Activated CD4-positive, alpha-beta T cell treated with anti-CD3 and anti-CD28 coated beads, Interleukin-2, amount 50 U/mL, for 16 hours (primary cell): Measurements from ENCODE around the gene BLZF1.
"Not testable (repeated sequence)": the region's sequence is repeated elsewhere in the genome, so short reads cannot be mapped to it uniquely, and the experiment has no call there.

Experiments used
- DNase-seq: peaks from one replicate; pipeline ENCODE4 v3.0.0-alpha.2; 2020

Gene BLZF1

GRCh38 chr1:169363046-169363730 lies 4.8 kb upstream of the BLZF1 start:
- peak; percentile 85 for DNase-seq

- peak; percentile 83 for DNase-seq
These were observed 3.0 kb upstream of the BLZF1 start for GRCh38 chr1:169364948-169365347.

GRCh38 chr1:169367096-169367685 lies 804 bp upstream of the BLZF1 start:
- DNase-seq: peak; percentile 6

- peak; percentile 23 for DNase-seq
These were observed 393 bp downstream of the BLZF1 start for GRCh38 chr1:169368406-169368769.

- DNase-seq: peak; percentile 28
These were observed 3.4 kb downstream of the BLZF1 start for GRCh38 chr1:169371404-169371803.

GRCh38 chr1:169381162-169381561 lies 13.2 kb downstream of the BLZF1 start:
- DNase-seq: no peak

GRCh38 chr1:169383449-169383848 lies 15.5 kb downstream of the BLZF1 start:
- no peak for DNase-seq

- no peak for DNase-seq
These were observed 19.4 kb downstream of the BLZF1 start for GRCh38 chr1:169387399-169387798.

GRCh38 chr1:169390303-169390702 lies 22.3 kb downstream of the BLZF1 start:
- peak; percentile 77 for DNase-seq

- no peak for DNase-seq
These were observed 24.4 kb downstream of the BLZF1 start for GRCh38 chr1:169392406-169392805.

- DNase-seq: no peak
These were observed 28.0 kb downstream of the BLZF1 start for GRCh38 chr1:169395955-169396354.

GRCh38 chr1:169402578-169402977 lies 34.6 kb downstream of the BLZF1 start:
- DNase-seq: not testable (repeated sequence)

GRCh38 chr1:169408340-169408739 lies 40.3 kb downstream of the BLZF1 start:
- DNase-seq: not testable (repeated sequence)

GRCh38 chr1:169414952-169415351 lies 47.0 kb downstream of the BLZF1 start:
- DNase-seq: no peak

GRCh38 chr1:169421309-169421708 lies 53.3 kb downstream of the BLZF1 start:
- DNase-seq: no peak

- no peak for DNase-seq
These were observed 58.2 kb downstream of the BLZF1 start for GRCh38 chr1:169426174-169426705.

- peak; percentile 72 for DNase-seq
These were observed 59.2 kb downstream of the BLZF1 start, which contains the start of gene CCDC181 for GRCh38 chr1:169427081-169427641. TSS of gene CCDC181 (minus strand) at chr1:169427474. CDS start at chr1:169424927, 2,547 bp downstream.
